HG03521 (cell line): Measurements from ENCODE around the gene TRIM8.
"Not testable (repeated sequence)": the region's sequence is repeated elsewhere in the genome, so short reads cannot be mapped to it uniquely, and the experiment has no call there.

ENCODE experiments used
- ATAC-seq: cut with Tn5 transposase; IDR thresholded peaks from one replicate; pipeline ENCODE4 v1.9.1; 2021; ENCODE audit warnings: mild to moderate bottlenecking, moderate library complexity; ENCODE audit not compliant: unreplicated experiment

TRIM8 gene

DNA sequence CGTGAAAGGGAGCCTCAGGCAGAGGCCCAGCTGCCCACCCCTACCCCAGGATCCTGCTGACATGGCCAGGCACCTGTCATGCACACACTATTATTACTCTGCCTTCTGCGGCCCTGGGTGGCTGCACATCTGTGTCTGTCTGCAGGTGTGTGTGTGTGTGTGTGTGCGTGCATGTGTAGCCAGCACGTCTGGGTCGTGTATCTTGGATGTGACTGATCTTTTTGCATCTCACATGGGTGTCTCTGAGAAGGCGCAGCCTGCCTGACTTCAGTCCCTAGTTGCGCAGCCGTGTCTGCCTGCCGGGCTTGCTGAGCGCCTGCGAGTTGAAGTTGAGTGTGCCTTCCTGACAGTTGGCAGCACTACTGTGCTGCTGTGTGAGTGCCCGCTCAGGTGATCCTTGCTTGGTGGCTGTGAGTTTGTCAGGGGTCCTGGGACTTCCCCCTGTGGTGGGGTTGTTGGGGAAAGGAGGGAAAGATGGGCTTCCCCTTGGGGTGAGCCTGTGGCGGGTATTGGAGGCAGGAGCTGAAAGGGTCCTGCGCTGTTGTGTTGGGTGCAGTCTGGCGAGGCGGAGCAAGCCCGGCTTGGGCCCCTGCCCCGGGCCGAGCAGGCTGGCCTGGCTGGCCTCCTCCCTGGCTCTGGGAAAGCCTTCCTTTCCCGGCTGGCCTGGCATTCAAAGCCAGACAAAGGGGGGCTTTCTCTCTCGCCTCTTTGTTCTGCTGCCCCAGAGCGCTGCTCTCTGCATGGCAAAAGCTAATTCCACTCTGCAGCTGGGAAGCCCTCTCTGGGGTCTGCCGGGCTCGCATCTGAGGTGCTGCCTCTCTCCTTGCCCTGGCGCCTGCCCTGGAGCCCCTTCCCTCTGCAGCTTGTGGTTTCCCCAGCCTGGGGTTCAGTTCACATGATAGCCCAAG lies 4.9 kb downstream of the TRIM8 start:
- no peak for ATAC-seq

DNA sequence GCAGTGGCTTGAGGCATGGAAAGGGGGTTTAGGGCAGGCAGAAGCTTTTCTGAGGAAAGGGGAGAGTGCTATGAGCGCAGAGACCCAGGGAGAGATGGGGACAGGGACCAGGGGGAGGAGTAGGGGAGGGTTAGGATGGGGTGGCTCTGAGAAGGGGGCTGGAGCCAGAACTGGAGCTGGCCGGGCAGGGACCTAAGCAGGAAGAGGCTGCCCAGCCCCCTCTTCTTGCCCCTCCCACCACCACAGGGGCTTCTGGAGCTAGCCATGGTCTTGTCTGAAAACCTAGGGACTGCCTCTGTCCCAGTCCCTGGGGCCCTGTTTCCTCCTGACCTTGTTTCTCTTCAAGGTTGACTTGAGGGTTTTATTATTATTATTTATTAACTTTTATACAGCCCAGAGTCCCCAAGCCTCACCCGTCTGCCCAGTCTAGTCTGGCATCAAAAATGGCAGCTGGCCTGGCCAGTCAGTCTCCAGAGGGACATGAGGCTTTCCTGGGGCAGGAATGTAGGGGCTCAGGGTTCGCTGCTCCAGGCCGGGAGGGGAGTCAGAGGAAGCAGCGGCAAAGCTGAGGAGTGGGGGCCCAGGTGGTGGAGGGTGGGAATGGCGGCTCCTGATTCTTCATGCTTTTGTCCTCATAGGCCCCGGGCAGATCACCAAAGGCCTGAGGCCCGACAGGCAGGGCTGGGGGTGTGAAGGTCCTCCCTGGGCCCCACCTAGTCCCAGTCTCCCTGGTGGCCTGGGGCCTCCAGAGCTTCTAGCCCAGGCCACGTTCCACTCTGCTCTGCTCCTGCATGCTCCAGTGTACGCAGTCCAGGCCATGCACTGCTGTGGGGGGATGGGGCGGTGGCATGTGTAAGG lies 5.7 kb downstream of the TRIM8 start:
- no peak for ATAC-seq

DNA sequence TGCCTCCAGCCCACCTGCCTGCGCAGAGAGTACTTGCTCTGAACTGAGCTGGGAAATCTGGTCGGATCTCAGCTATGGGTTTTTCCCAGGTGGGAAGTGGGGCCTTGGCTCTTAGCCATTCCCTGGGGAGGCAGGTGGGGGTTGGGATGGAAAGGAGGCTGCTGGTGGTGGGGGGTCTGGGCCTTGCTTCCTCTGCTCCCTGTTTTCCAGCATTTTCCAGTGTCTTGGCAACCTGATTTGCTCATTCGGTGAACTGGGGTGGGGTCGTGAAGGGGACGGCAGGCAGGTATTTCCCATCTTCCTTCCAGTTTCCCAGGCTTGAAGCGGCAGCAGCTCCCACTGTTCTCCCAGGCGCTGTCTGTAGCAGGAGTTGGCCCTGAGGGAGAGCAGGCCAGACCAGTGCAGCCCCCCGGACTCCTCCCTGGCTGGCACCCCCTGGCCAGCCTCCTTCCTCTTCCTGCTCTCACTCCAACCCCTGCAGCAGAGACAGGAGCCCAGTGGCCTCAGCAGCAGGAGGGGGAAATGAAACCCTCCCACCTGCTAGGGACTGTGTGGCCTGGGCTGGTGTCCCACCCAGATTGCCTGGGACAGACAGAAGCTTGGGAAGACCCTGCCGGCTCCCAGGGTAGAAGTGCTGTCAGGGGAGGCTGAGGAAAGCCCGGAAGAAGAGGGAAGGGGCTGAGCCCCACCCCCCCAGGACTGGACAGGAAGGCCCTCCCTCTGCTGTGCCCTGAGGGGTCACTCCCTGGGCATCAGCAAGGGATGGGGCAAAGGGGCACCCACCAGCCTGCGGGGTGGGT lies 6.6 kb downstream of the TRIM8 start:
- ATAC-seq, result no peak

DNA sequence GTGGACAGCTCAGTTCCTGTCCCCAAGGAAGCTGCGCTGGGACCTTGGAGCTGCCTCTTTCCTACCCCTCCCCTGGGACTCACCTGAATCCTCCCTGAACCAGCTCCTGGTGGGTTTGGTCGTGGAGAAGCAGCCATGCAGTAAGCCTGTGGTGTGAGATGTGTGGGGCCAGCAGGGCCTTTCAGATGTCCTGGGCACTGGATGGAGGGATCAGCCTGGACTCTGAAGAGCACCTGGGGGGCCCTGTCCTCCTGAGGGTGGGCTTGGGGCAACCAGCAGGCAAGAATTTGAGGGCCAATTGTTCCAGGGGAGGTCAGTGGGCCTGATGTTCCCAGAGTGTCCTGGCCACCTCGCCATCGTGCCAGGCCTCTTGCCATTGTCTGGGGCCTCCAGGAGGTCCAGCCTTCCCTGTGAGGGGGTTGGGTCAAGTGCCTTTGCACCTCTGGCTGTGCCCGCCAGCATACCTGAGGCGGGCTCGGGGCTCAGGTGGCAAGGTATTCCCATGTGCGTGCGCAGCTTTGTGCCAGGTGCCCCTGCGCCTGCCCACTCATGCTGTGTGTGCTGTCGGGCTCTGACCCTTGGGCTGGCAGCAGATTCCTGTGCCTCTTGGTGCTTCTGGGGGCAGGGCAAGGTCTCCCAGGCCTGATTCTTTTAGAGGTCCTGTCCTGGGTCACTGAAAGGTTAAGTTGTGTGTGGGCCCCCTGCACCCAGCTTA lies 7.3 kb downstream of the TRIM8 start:
- ATAC-seq, result no peak

DNA sequence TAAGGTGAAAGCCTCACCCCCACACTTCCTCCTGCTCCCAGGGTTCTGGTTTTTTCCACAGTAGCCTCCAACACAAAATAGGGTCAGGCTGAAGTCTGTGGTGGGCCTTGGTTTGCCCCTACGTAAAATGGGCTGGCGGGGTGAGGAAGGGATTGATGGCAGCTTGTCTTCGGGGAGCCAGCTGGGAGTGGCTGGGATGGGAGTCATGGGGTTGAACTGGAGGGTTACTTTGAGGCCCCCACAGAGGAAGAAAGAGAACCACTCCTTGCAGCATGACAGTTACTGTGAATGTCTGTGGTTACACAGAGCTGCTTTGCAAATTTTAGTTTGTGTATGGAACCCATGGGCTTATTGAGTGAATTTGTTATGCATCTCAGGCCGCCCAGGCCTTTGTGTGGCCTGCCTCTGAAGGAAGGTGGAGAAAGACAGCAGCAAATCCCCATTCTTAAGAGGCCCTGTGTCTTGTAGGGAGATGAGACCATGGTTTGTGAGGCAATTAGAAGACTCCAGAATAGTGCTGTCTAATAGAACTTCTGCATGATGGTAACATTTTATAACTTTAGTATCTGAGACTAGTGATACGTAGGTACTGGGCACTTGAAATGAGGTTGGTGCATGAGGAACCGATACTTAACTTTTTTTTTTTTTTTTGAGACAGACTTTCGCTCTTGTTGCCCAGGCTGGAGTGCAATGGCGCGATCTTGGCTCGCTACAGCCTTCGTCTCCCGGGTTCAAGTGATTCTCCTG lies 8.1 kb downstream of the TRIM8 start:
- peak; percentile 41 for ATAC-seq

DNA sequence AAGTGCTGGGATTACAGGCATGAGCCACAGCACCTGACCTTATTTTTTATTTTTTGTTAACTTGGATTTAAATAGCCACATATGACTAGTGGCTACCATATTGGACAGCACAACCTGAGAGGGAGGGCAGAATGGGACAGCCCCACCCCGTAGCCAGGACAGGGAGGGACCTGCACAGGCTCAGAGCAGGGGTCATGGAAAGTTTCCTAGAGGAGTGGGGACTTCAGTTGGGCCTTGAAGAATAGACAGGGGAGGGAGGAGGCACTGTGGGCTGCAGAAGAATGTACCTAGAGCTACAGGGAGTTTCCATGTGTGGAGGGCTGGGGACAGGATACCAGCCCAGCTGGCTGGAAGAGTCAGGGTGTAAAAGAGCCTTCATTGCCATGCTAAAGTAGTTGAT lies 8.8 kb downstream of the TRIM8 start:
- no peak for ATAC-seq

DNA sequence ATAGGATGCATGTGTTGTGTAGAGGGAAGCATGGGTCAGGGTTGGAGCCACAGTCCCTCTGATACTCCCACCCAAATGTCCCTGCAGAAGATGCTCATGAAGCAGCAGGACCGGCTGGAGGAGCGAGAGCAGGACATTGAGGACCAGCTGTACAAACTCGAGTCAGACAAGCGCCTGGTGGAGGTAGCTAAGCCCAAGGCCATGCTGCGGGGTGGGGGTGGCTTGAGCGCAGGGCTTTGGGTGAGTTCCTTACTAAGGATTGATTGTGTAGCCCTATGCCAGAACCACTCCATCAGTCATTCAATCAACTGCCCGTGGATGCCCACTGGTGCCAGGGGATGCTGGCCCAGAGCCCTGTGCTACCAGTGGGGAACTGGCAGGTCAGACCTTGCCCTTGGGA lies 10.3 kb downstream of the TRIM8 start:
- no peak for ATAC-seq

DNA sequence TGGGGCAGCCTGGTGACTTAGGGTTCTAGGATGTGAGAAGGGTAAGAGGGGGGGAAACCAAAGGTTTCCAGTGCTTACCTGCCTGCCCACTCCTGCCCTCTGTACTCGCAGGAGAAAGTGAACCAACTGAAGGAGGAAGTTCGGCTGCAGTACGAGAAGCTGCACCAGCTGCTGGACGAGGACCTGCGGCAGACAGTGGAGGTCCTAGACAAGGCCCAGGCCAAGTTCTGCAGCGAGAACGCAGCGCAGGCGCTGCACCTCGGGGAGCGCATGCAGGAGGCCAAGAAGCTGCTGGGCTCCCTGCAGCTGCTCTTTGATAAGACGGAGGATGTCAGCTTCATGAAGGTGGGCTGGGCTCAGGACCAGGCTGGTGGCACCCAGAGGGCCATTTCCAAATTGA lies 10.7 kb downstream of the TRIM8 start:
- ATAC-seq, result no peak

DNA sequence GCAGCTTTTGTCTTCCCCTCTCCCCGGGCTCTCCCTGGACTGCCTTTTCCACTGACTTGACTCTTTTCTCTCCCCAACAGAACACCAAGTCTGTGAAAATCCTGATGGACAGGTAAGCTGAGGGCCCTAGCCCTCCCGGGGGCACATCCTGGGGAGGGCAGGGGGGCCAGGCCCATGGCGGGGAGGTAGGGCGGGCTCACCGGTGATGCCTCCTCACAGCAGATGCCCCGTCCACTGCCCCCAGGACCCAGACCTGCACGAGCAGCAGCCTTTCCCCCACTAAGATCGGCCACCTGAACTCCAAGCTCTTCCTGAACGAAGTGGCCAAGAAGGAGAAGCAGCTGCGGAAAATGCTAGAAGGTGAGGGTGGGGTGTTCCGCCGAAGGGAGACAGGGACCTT lies 11.7 kb downstream of the TRIM8 start:
- no peak for ATAC-seq

DNA sequence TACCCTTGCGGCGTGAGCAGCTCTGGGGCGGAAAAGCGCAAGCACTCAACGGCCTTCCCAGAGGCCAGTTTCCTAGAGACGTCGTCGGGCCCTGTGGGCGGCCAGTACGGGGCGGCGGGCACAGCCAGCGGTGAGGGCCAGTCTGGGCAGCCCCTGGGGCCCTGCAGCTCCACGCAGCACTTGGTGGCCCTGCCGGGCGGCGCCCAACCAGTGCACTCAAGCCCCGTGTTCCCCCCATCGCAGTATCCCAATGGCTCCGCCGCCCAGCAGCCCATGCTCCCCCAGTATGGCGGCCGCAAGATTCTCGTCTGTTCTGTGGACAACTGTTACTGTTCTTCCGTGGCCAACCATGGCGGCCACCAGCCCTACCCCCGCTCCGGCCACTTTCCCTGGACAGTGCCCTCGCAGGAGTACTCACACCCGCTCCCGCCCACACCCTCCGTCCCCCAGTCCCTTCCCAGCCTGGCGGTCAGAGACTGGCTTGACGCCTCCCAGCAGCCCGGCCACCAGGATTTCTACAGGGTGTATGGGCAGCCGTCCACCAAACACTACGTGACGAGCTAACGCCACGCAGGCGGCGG lies 12.6 kb downstream of the TRIM8 start:
- no peak for ATAC-seq

DNA sequence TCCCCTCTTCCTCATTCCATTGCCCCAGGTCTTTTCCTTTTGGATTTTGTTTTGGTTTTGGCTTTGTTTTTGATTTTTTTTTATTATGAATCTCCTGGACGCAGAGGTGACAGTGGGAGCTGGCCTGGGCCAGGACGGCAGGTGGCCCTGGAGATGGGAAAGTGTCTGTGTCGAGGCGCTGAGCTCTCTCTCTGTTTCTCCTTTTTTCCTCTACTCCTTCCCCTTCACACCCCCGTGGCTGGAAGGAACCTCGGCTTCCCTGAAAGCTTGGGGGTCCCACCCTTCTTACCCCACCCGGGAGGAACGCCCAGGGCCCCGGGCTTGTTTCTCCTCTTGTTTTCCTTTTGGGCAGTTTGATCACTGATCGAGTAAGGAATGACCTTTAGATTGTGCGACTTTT lies 13.2 kb downstream of the TRIM8 start:
- no peak for ATAC-seq

DNA sequence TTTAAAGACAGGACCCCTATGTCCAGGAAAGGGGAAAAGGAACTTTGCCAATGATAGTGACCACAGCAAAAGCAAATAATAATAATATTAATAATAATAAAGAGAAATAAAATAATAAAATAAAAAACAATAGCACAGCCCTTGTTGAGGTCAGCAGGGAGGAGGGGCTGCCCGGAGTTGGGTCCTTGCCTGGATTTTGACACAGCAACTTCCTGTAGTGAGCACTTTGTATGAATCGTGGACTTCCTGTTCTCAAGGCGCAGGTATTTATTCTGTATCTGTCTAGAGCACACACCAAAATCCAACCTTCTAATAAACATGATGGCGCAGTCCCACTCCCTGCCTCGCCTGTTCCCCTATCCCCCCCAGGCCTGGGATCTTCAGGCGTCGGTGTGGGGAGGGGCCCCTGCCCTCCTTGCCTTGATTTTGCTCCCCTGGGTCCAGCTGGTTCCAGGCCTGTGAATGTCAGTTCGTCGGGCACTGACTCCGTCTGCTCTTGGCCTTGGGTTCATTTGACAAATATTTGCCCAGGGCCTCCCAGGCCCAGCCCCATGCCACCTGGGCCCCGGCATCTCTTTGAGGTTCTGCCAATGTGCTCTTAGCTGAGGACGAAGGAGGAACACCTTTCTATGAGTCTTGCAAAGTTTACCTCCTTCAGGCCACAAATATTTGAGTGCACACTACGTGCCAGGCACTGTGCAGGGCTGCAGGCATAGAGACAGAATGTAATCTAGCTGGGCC lies 13.9 kb downstream of the TRIM8 start:
- no peak for ATAC-seq

DNA sequence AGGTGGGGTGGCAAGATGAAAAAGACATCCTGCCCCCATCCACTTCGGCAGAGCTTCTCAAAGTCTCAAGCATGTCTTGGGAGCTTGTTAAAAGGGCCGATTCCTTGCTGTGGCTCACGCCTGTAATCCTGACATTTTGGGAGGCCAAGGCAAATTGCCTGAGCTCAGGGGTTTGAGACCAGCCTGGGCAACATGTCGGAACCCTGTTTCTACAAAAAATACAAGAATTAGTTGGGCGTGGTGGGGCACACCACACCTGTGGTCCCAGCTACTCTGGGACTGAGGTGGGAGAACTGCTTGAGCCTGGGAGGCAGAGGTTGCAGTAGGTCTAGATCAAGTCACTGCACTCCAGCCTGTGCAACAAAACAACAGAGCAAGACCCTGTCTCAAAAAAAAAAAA lies 14.5 kb downstream of the TRIM8 start:
- ATAC-seq, result no peak

DNA sequence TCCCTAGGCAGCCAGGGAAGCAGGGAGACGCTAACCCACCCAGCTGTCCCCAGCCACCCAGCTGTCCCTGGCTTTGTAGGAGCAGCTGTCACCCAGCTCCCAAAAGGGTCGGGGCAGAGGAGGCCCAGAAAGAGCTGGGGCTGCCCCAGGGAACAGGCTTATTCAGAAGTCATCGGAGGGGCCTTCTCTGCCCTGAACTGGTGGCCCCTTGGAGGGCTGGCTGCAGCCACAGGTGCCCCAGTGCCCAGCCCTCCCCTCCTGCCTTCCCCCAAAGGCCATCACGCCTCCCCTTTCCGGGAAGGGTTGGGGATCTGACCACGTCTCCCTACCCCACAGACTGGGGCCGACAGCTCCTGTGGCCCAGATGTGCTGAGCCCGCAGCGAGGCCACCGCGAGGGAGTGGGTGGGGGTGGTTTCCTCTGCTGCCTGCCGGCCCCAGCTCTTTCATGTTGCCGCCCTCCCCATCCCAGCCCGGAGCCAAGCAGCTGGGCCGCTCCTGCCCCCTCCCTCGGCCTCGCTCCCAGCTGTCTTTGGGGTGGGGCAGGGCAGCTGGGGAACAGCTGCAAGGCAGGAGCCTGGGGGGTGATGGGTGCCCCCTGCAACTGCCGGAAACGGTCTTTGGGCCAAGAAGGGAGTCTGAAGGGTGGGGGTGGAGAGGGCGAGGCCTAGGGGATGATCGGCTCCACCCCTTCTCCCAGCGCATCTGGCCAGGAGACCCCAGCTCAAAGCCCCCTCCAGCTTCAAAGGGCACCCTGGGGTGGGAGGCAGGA lies 16.8 kb downstream of the TRIM8 start:
- ATAC-seq, result peak; percentile 78

DNA sequence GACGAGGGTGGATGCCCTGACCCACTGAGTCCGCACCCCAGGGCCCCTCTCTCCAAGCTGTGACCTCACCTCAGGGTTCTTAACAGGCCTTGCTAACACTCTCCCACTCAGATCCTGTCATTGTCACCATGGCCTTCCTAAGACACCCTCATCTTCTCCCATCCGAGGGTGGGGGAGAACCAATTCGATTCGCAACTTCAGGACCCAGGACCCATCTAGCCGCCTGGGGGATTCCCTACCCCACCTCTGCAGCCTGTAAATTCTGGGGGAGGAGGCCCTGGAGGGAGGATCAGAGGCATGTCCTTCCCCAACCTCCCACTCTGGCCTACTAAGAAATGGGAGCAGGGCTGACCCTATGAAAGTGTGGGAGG lies 17.4 kb downstream of the TRIM8 start:
- no peak for ATAC-seq

DNA sequence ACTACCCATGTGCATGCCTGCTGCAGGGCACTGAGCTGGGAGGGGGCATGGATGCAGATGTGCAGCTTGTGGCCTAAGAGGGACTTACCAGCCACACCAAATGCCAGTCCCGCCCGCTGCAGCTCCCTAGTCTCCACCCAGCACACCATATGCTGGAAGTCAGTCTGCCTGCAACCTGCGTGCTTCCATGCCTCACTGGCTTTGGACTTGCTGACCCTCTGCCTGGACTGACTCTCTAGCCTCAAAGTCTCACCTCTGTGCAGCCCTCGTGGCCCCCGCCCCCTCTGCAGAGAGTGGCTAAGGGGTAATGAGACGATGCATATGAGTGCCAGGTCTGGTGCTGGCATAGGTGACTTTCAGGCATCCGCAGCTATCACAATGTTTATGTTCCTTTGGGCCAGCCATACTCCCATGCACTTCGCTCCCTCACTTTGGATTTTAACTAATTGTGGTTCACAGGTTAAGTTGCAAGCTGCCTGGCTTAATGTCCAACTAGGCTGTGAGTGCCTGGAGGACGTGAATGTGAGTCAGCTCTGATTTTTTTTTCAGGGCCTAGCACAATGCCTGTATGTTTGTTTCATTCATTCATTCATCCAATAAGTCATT lies 21.7 kb downstream of the TRIM8 start:
- no peak for ATAC-seq

DNA sequence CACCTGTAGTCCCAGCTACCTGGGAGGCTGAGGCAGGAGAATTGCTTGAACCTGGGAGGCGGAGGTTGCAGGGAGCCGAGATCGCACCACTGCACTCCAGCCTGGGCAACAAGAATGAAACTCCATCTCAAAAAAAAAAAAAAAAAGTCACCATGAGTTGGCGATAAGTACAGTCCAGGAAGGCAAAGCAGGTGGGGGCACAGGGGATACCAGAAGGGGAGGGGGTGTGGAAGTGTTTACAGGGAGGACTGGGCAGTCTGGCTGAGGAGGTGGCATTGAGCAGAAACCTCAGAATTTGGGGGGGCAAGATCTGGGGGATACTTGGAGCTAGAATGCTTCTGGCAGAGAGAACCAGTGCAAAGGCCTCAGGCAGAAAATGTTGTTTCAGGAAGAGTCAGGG lies 23.1 kb downstream of the TRIM8 start:
- not testable (repeated sequence) for ATAC-seq
